Psoas muscle (tissue), 8 donors: Measurements from ENCODE around the gene RAD51D. TPM values are rescaled to one million over a fixed set of nuclear protein-coding genes. Genes with fewer than 3 reads are reported as not detected.

ENCODE experiments used
- ATAC-seq, 4 donors: fragments of 200-7000 bp; cut with Tn5 transposase; one replicate each; pipeline ENCODE4 v1.9.1; 2020; ENCODE audit warnings: moderate library complexity in 3 of 4, mild to moderate bottlenecking in 2 of 4
- DNase-seq, 2 donors: peaks; one replicate each; pipeline ENCODE4 v3.0.0-alpha.2; 2020
- H3K27ac ChIP-seq: fragments of 200-600 bp; one replicate; pipeline ENCODE4 v1.8.0; 2022
- H3K27me3 ChIP-seq, 3 donors: fragments of 200-600 bp in 1 of 3; one replicate each; pipeline versions ENCODE4 v1.6.1 to v1.8.0; 2013 to 2022; ENCODE audit warnings: low read length in 2 of 3, mild to moderate bottlenecking in 2 of 3, moderate library complexity in 1 of 3; ENCODE audit not compliant: insufficient read depth in 3 of 3
- H3K36me3 ChIP-seq, 2 donors: fragments of 200-600 bp in 1 of 2; one replicate each; pipeline versions ENCODE4 v1.6.1 to v1.8.0; 2013 to 2022; ENCODE audit warnings: low read depth in 1 of 2, mild to moderate bottlenecking in 1 of 2, moderate library complexity in 1 of 2; ENCODE audit not compliant: insufficient read depth in 1 of 2
- H3K4me1 ChIP-seq: fragments of 200-600 bp; one replicate; pipeline ENCODE4 v1.8.0; 2022
- H3K4me3 ChIP-seq: fragments of 200-600 bp; one replicate; pipeline ENCODE4 v1.8.0; 2022; ENCODE audit warnings: mild to moderate bottlenecking
- H3K9me3 ChIP-seq: fragments of 200-600 bp; one replicate; pipeline ENCODE4 v1.8.0; 2022
- CTCF ChIP-seq: fragments of 200-600 bp; IDR thresholded peaks from one replicate; pipeline ENCODE4 v1.8.0; 2022; ENCODE audit warnings: antibody characterized with exemption
- WGBS, 3 donors: extraction: QIAGEN DNeasy Blood & Tissue Kit; methylation state at CpG; one replicate each; pipeline versions ENCODE4 v1.1.6 to v1.1.7; 2013; 5-methylcytosine and 5-hydroxymethylcytosine counted together
- intact Hi-C, 2 donors: fragments of 100-400 bp; cut with DNase I; formaldehyde crosslinking; loops; one replicate each; pipeline versions ENCODE4 v1.11.0 to v1.14.2; 2022
- polyA plus RNA-seq, 3 donors: library from polyadenylated mRNA; stranded (reverse); fragments of 200-250 nt; gene quantifications; one replicate each; pipeline ENCODE4 v1.2.3, GENCODE V29; 2013
- total RNA-seq, 4 donors: library from RNA; stranded (reverse); fragmentation: NEBNext Ultra II Directional in 2 of 4; extraction: Animal tissue kit (Norgen Biotek cat#: 25700) in 2 of 4; gene quantifications; one replicate each; pipeline versions ENCODE4 v1.2.1 to v1.2.4, GENCODE V29; 2021 to 2023
- donor health status: healthy with polysubstance abuse.
- donor health status: DM: no; HTN: no; CAD: no; lungs with moderate emphysema.
- donor health status: Bipolar disorder and iron deficiency.
- donor health status: healthy.
- donor health status: DM: yes; HTN: yes; CAD: no.
- donor health status: DM: no; HTN: no; CAD: no.
- donor health status: DM: no; HTN: no; CAD: no.
- donor health status: DM: yes; HTN: yes; CAD: no.

The RAD51D gene
- total and polyA plus RNA-seq, 7 donors, result 3.6 to 6.2 (median 5.4) TPM

DNA sequence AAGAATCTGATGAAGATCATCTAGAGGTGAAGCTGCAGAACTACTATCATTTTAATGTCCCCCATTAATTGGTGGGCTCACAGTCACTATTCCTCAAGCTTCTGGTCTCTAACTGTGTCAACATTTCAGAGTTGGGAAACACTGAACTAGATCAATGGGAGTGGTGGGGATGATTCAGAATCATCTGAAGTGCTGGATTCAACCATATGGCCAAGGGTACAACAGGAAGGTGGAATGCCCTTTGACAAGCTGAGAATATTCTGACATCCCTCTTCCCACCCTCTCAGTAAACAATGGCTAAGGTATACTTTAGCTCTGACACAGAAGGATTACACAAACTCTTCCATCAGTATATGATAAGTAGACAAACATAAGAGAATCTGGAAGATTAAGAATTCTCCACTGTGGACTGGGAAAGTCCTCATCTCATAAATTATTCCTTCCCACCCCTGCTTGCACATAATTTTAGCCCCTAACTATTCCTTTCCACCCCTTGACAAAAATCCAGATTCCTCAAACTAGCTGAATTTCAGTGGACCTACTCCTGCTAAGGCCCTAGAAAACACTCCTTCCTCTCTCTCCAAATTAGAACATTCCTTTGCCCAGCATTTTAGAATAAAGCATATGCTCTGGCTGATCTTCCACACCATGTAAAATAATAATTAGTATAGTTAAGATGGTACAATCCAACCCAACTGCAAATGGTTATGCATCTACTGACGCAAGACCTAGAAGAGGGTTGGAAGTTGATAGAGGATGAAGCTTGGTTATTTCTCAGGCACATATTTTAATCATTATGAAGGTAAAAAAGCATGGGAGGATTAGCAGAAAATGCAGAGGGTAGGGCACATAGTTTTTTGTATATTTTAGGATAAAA lies 39.9 kb downstream of the RAD51D start:
- ATAC-seq (no peak), DNase-seq (no peak)
- Histone ChIP-seq H3K27ac (no peak overlapping the region), H3K4me3 (no peak overlapping the region), H3K4me1 (no peaks in the 10 kb centered on the region), H3K36me3 (no peaks in the 10 kb centered on the region), H3K27me3 (no peaks in the 10 kb centered on the region), H3K9me3 (no peaks in the 10 kb centered on the region)
- intact Hi-C loops, result no loop called here
- TF ChIP-seq CTCF, result no peak
- WGBS, 3 donors, result 96 to 100% (median 100%) methylated on average over 1 of the region's 1 CpG

DNA sequence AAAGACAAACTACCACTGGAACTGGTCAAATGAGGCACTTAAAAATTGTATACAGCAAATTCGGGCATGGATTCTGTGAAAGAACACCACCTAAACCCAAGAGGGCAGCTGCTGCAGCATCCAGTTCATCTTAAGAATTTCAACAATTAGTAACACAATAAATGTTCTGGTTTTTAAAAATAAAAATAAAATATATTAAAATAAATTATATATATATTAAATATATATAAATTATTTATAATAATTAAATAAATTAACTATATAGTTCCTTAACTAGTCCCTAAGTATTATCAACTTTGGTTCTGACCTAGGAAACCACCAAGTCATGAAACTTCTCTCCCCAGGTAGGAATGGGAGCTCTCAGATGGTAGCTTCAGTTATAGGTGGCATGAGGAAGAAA lies 42.8 kb downstream of the RAD51D start:
- TF ChIP-seq CTCF, result no peak
- H3K36me3 ChIP-seq, result no peaks in the 10 kb centered on the region
- ATAC-seq (no peak), DNase-seq (no peak)
- H3K27me3 ChIP-seq, result no peaks in the 10 kb centered on the region
- H3K27ac ChIP-seq, result no peak overlapping the region
- intact Hi-C loops, result no loop called here
- H3K4me1 ChIP-seq, result no peaks in the 10 kb centered on the region
- H3K4me3 ChIP-seq, result no peak overlapping the region
- no peaks in the 10 kb centered on the region for H3K9me3 ChIP-seq
- 88 to 93% (median 93%) methylated on average over 1 of the region's 1 CpG for WGBS, 3 donors

DNA sequence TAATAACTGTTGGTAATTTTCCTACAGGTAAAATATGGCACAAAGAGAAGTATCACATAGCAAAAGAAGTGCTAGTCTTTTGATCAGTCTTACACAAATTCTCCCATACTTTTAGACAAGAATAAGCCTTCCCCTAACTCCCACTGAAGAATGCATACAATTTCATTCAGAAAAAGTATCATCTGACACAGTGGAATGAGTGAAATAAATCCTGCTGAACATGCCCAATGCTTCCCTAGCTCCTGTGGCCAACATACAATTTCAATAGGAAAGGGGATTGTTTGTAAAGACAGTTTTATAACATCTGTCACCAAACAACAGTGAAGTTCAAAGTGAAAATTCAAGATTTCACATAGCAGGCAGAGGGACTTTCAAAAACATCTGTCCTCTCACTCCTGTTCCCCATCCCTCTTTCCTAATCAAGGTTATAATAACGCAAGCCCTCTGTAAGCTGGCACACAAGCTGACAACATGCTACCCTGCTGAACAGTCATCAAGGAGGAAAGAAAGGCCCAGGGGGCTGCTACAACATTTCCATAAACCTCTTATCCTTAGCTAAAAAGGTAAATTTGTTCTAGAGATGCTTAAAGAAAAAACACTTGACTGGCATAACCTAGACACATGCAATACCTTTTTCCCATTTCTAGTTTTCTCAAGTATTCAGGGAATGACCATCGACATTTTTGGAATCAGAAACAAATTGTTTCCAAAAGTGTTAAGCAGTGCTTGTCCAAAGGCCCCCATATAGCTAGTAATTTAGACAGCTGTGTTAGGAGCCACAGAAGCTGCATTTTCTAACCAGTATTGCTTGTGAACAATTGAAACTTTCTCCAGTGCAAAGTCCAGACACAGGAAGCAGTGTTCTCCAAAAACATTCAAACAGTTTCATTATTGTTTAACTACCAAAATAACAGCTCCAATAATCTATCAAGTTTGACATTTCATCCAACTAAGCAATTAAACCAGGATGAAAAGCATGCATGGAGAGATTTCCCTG lies 44.7 kb downstream of the RAD51D start:
- no peak overlapping the region for H3K4me3 ChIP-seq
- WGBS, 3 donors, result 53 to 70% (median 56%) methylated on average over 2 of the region's 2 CpGs
- TF ChIP-seq CTCF, result no peak
- H3K27ac ChIP-seq, result no peak overlapping the region
- ATAC-seq, result no peak
- no peaks in the 10 kb centered on the region for H3K9me3 ChIP-seq
- H3K36me3 ChIP-seq, result no peaks in the 10 kb centered on the region
- no peaks in the 10 kb centered on the region for H3K4me1 ChIP-seq
- intact Hi-C loops, result no loop called here
- DNase-seq, result no peak
- no peaks in the 10 kb centered on the region for H3K27me3 ChIP-seq

- Histone ChIP-seq H3K27me3 (no peaks in the 10 kb centered on the region), H3K9me3 (no peaks in the 10 kb centered on the region), H3K36me3 (no peaks in the 10 kb centered on the region), H3K27ac (no peak overlapping the region), H3K4me1 (no peaks in the 10 kb centered on the region), H3K4me3 (no peak overlapping the region)
- intact Hi-C loops, result no loop called here
- no peak for TF ChIP-seq CTCF
- no peak for DNase-seq
- ATAC-seq, result no peak
- WGBS, 3 donors, result 76 to 78% (median 76%) methylated on average over 5 of the region's 5 CpGs
Observed at GRCh38 chr17:35073991-35074627, 45.6 kb downstream of the RAD51D start.
